GM10248 (cell line): ENCODE results near the gene CCL7.

Source experiments
- CTCF ChIA-PET: fragments of 300-600 bp; sonication (Branson Sonifier 250); formaldehyde crosslinking; extraction: SDS; loops from one replicate; lab custom pipeline; 2021; ENCODE audit warnings: antibody characterized with exemption; lab: Yijun Ruan, JAX
- POLR2A ChIA-PET: fragments of 350-650 bp; sonication (Branson Sonifier 250); formaldehyde crosslinking; extraction: SDS; loops from one replicate; lab custom pipeline; 2020; ENCODE audit warnings: antibody characterized with exemption; lab: Yijun Ruan, JAX
- DNase-seq: peaks from one replicate; pipeline ENCODE4 v3.0.0; 2012; ENCODE audit errors: extremely low spot score
- TF ChIP-seq, protein P1 (sequence below): IDR thresholded peaks from 2 replicates; pipeline ENCODE4 v1.5.1; 2012; ENCODE audit warnings: mild to moderate bottlenecking, low read depth; ENCODE audit errors: extremely low read depth, missing control alignments, control extremely low read depth

The CCL7 gene

DNA sequence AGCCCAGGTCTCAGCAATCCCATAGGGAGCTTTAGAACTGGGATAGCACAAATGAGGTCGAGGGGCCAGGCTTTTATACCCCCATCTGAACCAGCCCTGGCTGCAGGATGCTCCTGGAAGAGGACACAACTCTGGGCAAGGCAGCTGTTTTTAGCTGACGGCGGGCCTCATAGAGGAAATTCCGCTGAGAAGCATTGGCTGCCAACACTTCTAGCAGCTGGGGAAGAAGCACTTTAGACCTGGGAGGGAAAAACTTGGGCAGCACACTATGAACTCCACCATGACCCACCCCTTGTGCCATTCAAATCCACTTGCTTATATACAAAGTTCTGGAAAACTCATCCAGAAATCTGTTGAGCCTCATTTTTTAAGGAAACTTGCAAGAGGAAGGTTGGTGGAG is 20.6 kb downstream of the CCL7 start:
- TF ChIP-seq, protein P1, sequence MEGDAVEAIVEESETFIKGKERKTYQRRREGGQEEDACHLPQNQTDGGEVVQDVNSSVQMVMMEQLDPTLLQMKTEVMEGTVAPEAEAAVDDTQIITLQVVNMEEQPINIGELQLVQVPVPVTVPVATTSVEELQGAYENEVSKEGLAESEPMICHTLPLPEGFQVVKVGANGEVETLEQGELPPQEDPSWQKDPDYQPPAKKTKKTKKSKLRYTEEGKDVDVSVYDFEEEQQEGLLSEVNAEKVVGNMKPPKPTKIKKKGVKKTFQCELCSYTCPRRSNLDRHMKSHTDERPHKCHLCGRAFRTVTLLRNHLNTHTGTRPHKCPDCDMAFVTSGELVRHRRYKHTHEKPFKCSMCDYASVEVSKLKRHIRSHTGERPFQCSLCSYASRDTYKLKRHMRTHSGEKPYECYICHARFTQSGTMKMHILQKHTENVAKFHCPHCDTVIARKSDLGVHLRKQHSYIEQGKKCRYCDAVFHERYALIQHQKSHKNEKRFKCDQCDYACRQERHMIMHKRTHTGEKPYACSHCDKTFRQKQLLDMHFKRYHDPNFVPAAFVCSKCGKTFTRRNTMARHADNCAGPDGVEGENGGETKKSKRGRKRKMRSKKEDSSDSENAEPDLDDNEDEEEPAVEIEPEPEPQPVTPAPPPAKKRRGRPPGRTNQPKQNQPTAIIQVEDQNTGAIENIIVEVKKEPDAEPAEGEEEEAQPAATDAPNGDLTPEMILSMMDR, result no peak
- DNase-seq, result no peak
- CTCF ChIA-PET, result no interaction called here
- POLR2A ChIA-PET, result no interaction called here

- ChIA-PET POLR2A (no interaction called here), CTCF (interaction anchor here (0.8 to 1.3 kb wide), 2 partner anchors 10 to 50 kb away, joined by 3 to 4 read pairs; no protein-coding TSS in a partner anchor)
- TF ChIP-seq, protein P1, result no peak
- no peak for DNase-seq
Measured at GRCh38 chr17:34291721-34292348, 21.8 kb downstream of the CCL7 start.

- TF ChIP-seq, protein P1, result no peak
- POLR2A ChIA-PET, result no interaction called here
- DNase-seq, result no peak
- CTCF ChIA-PET, result no interaction called here
Measured at GRCh38 chr17:34299027-34299426, 29.0 kb downstream of the CCL7 start.

DNA sequence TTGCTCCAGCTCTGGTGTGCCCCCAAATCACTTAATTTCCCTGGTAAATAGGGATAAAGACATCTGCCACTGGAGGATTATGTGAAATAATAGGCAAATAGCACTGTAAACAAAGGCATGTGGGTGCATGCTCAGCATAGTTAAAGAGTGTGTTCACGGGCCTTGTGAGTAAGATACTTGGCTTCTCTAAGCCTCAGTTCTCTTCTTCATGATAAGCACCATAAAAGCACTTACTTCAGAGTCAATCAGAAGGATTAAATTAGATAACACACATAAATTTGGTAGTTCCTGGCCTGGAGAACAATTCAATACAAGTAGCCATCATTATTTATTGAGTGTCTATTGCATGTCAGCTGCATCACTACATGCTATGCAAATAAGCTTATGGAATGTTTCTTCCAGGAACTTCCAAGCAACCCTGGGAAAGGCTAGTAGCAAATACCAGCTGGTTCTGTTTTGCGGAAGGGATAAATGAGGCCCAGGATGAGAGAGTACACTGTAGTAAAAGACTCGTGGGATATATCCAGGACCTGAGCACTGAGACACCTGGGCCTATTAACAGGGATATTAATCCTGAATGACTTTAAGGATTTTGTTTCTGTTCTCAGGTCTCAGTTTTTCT is 30.0 kb downstream of the CCL7 start:
- ChIA-PET POLR2A (no interaction called here), CTCF (interaction anchor here (1.5 kb wide), 1 partner anchor 22 kb away, joined by 5 read pairs; no protein-coding TSS in a partner anchor)
- no peak for DNase-seq
- TF ChIP-seq, protein P1, result no peak

DNA sequence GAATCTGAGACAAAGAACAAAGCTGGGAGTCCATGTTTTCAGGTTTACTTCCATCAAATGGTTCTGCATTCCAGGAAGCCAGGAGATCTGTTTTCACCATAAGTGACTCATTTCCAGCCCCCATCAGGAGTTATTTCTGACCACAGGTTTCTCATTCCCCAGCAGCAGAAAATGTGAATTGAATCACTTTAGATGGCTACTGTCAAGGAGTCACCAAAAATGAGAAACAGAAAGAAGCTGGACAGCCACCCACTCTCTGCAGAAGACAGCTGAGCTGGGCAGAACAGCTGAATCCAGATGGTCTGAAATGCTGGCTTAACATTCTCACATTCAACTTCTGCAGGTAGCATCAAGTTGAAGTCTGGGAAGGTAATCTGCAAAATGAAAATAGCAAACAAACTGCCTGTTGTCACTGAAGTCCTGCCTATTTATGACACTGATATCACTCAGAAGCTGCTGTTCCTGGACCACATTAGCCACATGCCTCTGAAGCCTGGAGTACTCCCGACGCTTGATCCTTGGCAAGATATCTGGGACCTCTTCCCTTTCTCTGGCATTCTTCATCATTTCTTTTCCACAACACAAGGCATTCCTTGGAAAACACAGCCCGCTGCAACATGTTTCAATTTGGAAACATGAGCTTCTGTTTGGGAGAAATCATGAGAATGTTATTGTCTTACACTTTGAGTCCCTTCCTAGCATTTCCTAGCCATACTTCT is 30.8 kb downstream of the CCL7 start:
- no peak for DNase-seq
- CTCF ChIA-PET, result interaction anchor here (1.0 to 1.5 kb wide), 2 partner anchors 21 to 100 kb away, joined by 3 to 5 read pairs; no protein-coding TSS in a partner anchor
- POLR2A ChIA-PET, result no interaction called here
- TF ChIP-seq, protein P1, result no peak

DNA sequence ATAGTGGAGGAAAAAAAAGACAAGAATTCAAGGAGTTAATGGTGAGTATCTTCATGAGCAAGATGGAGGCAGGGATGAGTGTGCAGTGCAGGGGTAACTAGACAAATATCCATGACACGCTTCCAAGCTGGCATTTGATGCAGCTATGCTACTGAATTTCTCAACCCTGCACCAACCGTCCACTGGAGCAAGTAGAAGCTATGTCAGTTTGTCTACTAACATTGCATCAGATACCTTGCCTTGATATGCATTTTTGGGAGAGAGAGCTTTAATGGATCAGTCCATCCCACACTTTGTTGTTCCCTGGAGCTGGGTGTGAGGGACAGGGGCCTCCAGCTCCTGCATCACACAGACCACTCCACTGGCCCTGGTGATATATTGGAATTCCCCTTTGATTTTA is 32.0 kb downstream of the CCL7 start:
- POLR2A ChIA-PET, result no interaction called here
- TF ChIP-seq, protein P1, result no peak
- CTCF ChIA-PET, result interaction anchor here (1.1 to 1.5 kb wide), 3 partner anchors 10 to 59 kb away, joined by 3 to 5 read pairs (median 4); no protein-coding TSS in a partner anchor
- no peak for DNase-seq
